WTC11 (cell line): ENCODE measurements around the gene KNOP1. TPM values are rescaled to one million over a fixed set of nuclear protein-coding genes. Genes with fewer than 3 reads are reported as not detected.

ENCODE experiments used
- ATAC-seq: fragments of 200-7000 bp; cut with Tn5 transposase; 2 replicates; pipeline ENCODE4 v1.10.0; 2021; ENCODE audit warnings: mild to moderate bottlenecking, moderate library complexity
- CTCF ChIA-PET: fragments of 300-600 bp; sonication (Branson Sonifier 250); formaldehyde crosslinking; loops from one replicate; lab custom pipeline; 2021; ENCODE audit warnings: antibody characterized with exemption; lab: Charles Lee
- POLR2A ChIA-PET: fragments of 350-600 bp; sonication (Branson Sonifier 250); formaldehyde crosslinking; loops from one replicate; lab custom pipeline; 2021; ENCODE audit warnings: antibody characterized with exemption; lab: Charles Lee
- DNase-seq: peaks from one replicate; pipeline ENCODE4 v3.0.0; 2021; ENCODE audit warnings: low spot score
- H3K27ac Mint-ChIP-seq: 2 replicates; pipeline ENCODE4 v1.8.0; 2021; ENCODE audit warnings: mixed read lengths
- H3K27me3 Mint-ChIP-seq: 2 replicates; pipeline ENCODE4 v1.8.0; 2021; ENCODE audit warnings: low read depth, mild to moderate bottlenecking, moderate library complexity, mixed read lengths
- H3K36me3 Mint-ChIP-seq: 2 replicates; pipeline ENCODE4 v1.8.0; 2021; ENCODE audit warnings: mixed read lengths
- H3K4me1 Mint-ChIP-seq: 2 replicates; pipeline ENCODE4 v1.8.0; 2022; ENCODE audit warnings: mixed read lengths
- H3K4me3 Mint-ChIP-seq: 2 replicates; pipeline ENCODE4 v1.8.0; 2021; ENCODE audit warnings: mild to moderate bottlenecking, moderate library complexity, mixed read lengths
- H3K9me3 Mint-ChIP-seq: 2 replicates; pipeline ENCODE4 v1.8.0; 2021; ENCODE audit warnings: mixed read lengths
- CBFB ChIP-seq: sonication (generic); formaldehyde crosslinking; IDR thresholded peaks from 2 replicates; pipeline ENCODE4 v1.8.1; 2022; ENCODE audit warnings: mild to moderate bottlenecking, low read depth, missing genetic modification reagents
- CREB1 ChIP-seq: sonication (generic); formaldehyde crosslinking; IDR thresholded peaks from 2 replicates; pipeline ENCODE4 v1.8.0; 2023; ENCODE audit warnings: mild to moderate bottlenecking, missing genetic modification reagents
- FOXK1 ChIP-seq: sonication (generic); formaldehyde crosslinking; IDR thresholded peaks from 2 replicates; pipeline ENCODE4 v1.8.0; 2022; ENCODE audit warnings: mild to moderate bottlenecking, moderate library complexity, missing genetic modification reagents
- HMGA2 ChIP-seq: fragments of 250-450 bp; sonication (Bioruptor Pico); IDR thresholded peaks from 2 replicates; pipeline ENCODE4 v1.4.0; 2021; ENCODE audit warnings: mild to moderate bottlenecking, moderate library complexity
- MYBL2 ChIP-seq: sonication (generic); formaldehyde crosslinking; IDR thresholded peaks from 2 replicates; pipeline ENCODE4 v1.8.1; 2023; ENCODE audit warnings: mild to moderate bottlenecking, moderate library complexity, missing genetic modification reagents
- NR1H2 ChIP-seq: sonication (generic); formaldehyde crosslinking; IDR thresholded peaks from 2 replicates; pipeline ENCODE4 v1.9.0; 2021; ENCODE audit warnings: mild to moderate bottlenecking, moderate library complexity, missing genetic modification reagents
- OVOL2 ChIP-seq: fragments of 250-450 bp; sonication (Bioruptor Pico); IDR thresholded peaks from 2 replicates; pipeline ENCODE4 v1.9.0; 2021; ENCODE audit warnings: mild to moderate bottlenecking, borderline replicate concordance
- SP1 ChIP-seq: sonication (generic); formaldehyde crosslinking; conservative IDR thresholded peaks from 2 replicates; pipeline ENCODE4 v1.8.1; 2022; ENCODE audit warnings: missing genetic modification reagents
- TEAD1 ChIP-seq: sonication (generic); formaldehyde crosslinking; IDR thresholded peaks from 2 replicates; pipeline ENCODE4 v1.8.0; 2022; ENCODE audit warnings: mild to moderate bottlenecking, missing genetic modification reagents
- TP53 ChIP-seq: sonication (generic); formaldehyde crosslinking; IDR thresholded peaks from 2 replicates; pipeline ENCODE4 v1.8.1; 2023; ENCODE audit warnings: mild to moderate bottlenecking, missing genetic modification reagents
- ZBTB21 ChIP-seq: sonication (generic); formaldehyde crosslinking; IDR thresholded peaks from 2 replicates; pipeline ENCODE4 v1.8.1; 2023; ENCODE audit warnings: mild to moderate bottlenecking, missing genetic modification reagents, borderline replicate concordance
- ZNF671 ChIP-seq: fragments of 250-450 bp; sonication (Bioruptor Pico); IDR thresholded peaks from 2 replicates; pipeline ENCODE4 v1.8.0; 2021; ENCODE audit warnings: mild to moderate bottlenecking
- total RNA-seq: library from RNA; stranded (reverse); gene quantifications from 3 replicates; pipeline ENCODE4 v1.2.3, GENCODE V29; 2021
- TF ChIP-seq, protein P1 (sequence below): sonication (generic); formaldehyde crosslinking; IDR thresholded peaks from 2 replicates; pipeline ENCODE4 v1.8.1; 2022; ENCODE audit warnings: low read depth, mild to moderate bottlenecking, moderate library complexity, missing genetic modification reagents, borderline replicate concordance
- TF ChIP-seq, protein P2 (sequence below): sonication (generic); formaldehyde crosslinking; IDR thresholded peaks from 2 replicates; pipeline ENCODE4 v1.8.0; 2022; ENCODE audit warnings: mild to moderate bottlenecking, missing genetic modification reagents
- TF ChIP-seq, protein P3 (sequence below): sonication (generic); formaldehyde crosslinking; IDR thresholded peaks from 2 replicates; pipeline ENCODE4 v1.8.1; 2023; ENCODE audit warnings: mild to moderate bottlenecking, missing genetic modification reagents
- TF ChIP-seq, protein P4 (sequence below): sonication (generic); formaldehyde crosslinking; IDR thresholded peaks from 2 replicates; pipeline ENCODE4 v1.8.0; 2023; ENCODE audit warnings: mild to moderate bottlenecking, missing genetic modification reagents
- TF ChIP-seq, protein P5 (sequence below): sonication (generic); formaldehyde crosslinking; IDR thresholded peaks from 2 replicates; pipeline ENCODE4 v1.8.0; 2022; ENCODE audit warnings: mild to moderate bottlenecking, missing genetic modification reagents
- TF ChIP-seq, protein P6 (sequence below): sonication (generic); formaldehyde crosslinking; IDR thresholded peaks from 2 replicates; pipeline ENCODE4 v1.8.1; 2022; ENCODE audit warnings: mild to moderate bottlenecking, missing genetic modification reagents, moderate library complexity, borderline replicate concordance
- TF ChIP-seq, protein P7 (sequence below): sonication (generic); formaldehyde crosslinking; conservative IDR thresholded peaks from 2 replicates; pipeline ENCODE4 v1.8.1; 2023; ENCODE audit warnings: mild to moderate bottlenecking, low read depth, missing genetic modification reagents, moderate library complexity
- TF ChIP-seq, protein P8 (sequence below): fragments of 250-450 bp; sonication (Bioruptor Pico); IDR thresholded peaks from 2 replicates; pipeline ENCODE4 v1.9.0; 2021; ENCODE audit warnings: mild to moderate bottlenecking, borderline replicate concordance

KNOP1 gene
- total RNA-seq, 1 experiment from 2014 or later, result 102 TPM

DNA sequence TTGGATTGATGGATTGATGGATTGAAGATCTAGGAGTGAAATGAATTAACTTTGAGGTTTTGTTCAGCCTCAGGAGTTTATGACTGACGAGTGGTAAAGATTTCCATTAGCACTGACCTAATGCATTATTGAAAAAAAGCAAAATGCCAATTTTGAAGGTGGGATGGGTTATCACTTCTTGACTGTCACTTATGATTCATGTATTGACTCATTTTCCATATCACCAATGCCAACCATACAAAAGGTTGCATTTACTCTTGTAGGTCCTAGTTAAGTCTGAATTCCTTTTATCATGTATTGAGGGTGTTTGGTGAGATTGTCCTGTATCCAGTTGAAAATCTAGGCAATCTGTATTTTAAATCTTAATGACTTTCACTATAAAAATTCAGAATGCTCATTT is 57.6 kb downstream of the KNOP1 start:
- H3K27ac Mint-ChIP-seq, result no peak overlapping the region
- H3K27me3 Mint-ChIP-seq, result peaks cover 9% of the 10 kb centered on the region
- no peak overlapping the region for H3K4me3 Mint-ChIP-seq
- H3K36me3 Mint-ChIP-seq, result peaks cover 53% of the 10 kb centered on the region
- POLR2A ChIA-PET, result no interaction called here
- H3K9me3 Mint-ChIP-seq, result peaks cover 20% of the 10 kb centered on the region
- CTCF ChIA-PET, result no interaction called here
- TF ChIP-seq CREB1 (CRISPR knock-in tag), result no peak
- no peak for TF ChIP-seq ZNF671 (CRISPR knock-in tag)
- TF ChIP-seq, protein P1, sequence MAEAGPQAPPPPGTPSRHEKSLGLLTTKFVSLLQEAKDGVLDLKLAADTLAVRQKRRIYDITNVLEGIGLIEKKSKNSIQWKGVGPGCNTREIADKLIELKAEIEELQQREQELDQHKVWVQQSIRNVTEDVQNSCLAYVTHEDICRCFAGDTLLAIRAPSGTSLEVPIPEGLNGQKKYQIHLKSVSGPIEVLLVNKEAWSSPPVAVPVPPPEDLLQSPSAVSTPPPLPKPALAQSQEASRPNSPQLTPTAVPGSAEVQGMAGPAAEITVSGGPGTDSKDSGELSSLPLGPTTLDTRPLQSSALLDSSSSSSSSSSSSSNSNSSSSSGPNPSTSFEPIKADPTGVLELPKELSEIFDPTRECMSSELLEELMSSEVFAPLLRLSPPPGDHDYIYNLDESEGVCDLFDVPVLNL (CRISPR knock-in tag), result no peak
- TF ChIP-seq MYBL2 (CRISPR knock-in tag), result no peak
- no peak for TF ChIP-seq TEAD1 (CRISPR knock-in tag)
- no peak for TF ChIP-seq SP1 (CRISPR knock-in tag)
- TF ChIP-seq TP53 (CRISPR knock-in tag), result no peak
- no peak for TF ChIP-seq OVOL2 (CRISPR knock-in tag)
- no peak for TF ChIP-seq CBFB
- TF ChIP-seq, protein P2, sequence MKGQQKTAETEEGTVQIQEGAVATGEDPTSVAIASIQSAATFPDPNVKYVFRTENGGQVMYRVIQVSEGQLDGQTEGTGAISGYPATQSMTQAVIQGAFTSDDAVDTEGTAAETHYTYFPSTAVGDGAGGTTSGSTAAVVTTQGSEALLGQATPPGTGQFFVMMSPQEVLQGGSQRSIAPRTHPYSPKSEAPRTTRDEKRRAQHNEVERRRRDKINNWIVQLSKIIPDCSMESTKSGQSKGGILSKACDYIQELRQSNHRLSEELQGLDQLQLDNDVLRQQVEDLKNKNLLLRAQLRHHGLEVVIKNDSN (CRISPR knock-in tag), result no peak
- TF ChIP-seq NR1H2 (CRISPR knock-in tag), result no peak
- TF ChIP-seq, protein P3, sequence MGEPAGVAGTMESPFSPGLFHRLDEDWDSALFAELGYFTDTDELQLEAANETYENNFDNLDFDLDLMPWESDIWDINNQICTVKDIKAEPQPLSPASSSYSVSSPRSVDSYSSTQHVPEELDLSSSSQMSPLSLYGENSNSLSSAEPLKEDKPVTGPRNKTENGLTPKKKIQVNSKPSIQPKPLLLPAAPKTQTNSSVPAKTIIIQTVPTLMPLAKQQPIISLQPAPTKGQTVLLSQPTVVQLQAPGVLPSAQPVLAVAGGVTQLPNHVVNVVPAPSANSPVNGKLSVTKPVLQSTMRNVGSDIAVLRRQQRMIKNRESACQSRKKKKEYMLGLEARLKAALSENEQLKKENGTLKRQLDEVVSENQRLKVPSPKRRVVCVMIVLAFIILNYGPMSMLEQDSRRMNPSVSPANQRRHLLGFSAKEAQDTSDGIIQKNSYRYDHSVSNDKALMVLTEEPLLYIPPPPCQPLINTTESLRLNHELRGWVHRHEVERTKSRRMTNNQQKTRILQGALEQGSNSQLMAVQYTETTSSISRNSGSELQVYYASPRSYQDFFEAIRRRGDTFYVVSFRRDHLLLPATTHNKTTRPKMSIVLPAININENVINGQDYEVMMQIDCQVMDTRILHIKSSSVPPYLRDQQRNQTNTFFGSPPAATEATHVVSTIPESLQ (CRISPR knock-in tag), result no peak
- TF ChIP-seq, protein P4, sequence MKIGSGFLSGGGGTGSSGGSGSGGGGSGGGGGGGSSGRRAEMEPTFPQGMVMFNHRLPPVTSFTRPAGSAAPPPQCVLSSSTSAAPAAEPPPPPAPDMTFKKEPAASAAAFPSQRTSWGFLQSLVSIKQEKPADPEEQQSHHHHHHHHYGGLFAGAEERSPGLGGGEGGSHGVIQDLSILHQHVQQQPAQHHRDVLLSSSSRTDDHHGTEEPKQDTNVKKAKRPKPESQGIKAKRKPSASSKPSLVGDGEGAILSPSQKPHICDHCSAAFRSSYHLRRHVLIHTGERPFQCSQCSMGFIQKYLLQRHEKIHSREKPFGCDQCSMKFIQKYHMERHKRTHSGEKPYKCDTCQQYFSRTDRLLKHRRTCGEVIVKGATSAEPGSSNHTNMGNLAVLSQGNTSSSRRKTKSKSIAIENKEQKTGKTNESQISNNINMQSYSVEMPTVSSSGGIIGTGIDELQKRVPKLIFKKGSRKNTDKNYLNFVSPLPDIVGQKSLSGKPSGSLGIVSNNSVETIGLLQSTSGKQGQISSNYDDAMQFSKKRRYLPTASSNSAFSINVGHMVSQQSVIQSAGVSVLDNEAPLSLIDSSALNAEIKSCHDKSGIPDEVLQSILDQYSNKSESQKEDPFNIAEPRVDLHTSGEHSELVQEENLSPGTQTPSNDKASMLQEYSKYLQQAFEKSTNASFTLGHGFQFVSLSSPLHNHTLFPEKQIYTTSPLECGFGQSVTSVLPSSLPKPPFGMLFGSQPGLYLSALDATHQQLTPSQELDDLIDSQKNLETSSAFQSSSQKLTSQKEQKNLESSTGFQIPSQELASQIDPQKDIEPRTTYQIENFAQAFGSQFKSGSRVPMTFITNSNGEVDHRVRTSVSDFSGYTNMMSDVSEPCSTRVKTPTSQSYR (CRISPR knock-in tag), result no peak
- TF ChIP-seq, protein P5, sequence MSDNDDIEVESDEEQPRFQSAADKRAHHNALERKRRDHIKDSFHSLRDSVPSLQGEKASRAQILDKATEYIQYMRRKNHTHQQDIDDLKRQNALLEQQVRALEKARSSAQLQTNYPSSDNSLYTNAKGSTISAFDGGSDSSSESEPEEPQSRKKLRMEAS (CRISPR knock-in tag), result no peak
- TF ChIP-seq HMGA2 (CRISPR knock-in tag), result no peak
- TF ChIP-seq, protein P6, sequence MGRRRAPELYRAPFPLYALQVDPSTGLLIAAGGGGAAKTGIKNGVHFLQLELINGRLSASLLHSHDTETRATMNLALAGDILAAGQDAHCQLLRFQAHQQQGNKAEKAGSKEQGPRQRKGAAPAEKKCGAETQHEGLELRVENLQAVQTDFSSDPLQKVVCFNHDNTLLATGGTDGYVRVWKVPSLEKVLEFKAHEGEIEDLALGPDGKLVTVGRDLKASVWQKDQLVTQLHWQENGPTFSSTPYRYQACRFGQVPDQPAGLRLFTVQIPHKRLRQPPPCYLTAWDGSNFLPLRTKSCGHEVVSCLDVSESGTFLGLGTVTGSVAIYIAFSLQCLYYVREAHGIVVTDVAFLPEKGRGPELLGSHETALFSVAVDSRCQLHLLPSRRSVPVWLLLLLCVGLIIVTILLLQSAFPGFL (CRISPR knock-in tag), result no peak
- no peak for TF ChIP-seq FOXK1
- DNase-seq, result no peak
- ATAC-seq, result no peak
- no peaks in the 10 kb centered on the region for H3K4me1 Mint-ChIP-seq

DNA sequence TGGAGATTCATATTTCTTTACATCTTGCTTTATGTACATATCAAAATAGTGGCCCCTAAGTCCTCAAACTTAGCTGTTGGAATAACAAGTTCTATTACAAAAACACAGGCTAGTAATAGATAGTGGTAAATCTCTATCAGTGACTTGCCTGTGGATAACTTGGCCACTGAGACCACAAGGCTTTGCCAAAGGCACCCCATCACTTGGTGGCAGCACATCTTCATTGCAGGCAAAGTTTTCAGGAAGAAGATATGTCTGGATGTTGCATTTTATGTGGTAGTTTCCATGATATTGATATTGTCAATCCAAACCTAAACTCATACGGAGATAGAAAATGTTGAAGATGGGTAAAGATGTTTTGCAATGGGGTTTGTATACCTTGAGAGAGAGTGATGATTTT is 58.5 kb downstream of the KNOP1 start:
- no peak for DNase-seq
- Mint-ChIP-seq H3K4me3 (no peak overlapping the region), H3K27ac (no peak overlapping the region), H3K36me3 (peaks cover 49% of the 10 kb centered on the region), H3K4me1 (no peaks in the 10 kb centered on the region), H3K27me3 (peaks cover 9% of the 10 kb centered on the region), H3K9me3 (peaks cover 16% of the 10 kb centered on the region)
- no peak for ATAC-seq
- CTCF ChIA-PET, result interaction anchor here (0.6 kb wide), 1 partner anchor 11 kb away, joined by 3 read pairs; no protein-coding TSS in a partner anchor
- POLR2A ChIA-PET, result no interaction called here
- TF ChIP-seq, protein P7, sequence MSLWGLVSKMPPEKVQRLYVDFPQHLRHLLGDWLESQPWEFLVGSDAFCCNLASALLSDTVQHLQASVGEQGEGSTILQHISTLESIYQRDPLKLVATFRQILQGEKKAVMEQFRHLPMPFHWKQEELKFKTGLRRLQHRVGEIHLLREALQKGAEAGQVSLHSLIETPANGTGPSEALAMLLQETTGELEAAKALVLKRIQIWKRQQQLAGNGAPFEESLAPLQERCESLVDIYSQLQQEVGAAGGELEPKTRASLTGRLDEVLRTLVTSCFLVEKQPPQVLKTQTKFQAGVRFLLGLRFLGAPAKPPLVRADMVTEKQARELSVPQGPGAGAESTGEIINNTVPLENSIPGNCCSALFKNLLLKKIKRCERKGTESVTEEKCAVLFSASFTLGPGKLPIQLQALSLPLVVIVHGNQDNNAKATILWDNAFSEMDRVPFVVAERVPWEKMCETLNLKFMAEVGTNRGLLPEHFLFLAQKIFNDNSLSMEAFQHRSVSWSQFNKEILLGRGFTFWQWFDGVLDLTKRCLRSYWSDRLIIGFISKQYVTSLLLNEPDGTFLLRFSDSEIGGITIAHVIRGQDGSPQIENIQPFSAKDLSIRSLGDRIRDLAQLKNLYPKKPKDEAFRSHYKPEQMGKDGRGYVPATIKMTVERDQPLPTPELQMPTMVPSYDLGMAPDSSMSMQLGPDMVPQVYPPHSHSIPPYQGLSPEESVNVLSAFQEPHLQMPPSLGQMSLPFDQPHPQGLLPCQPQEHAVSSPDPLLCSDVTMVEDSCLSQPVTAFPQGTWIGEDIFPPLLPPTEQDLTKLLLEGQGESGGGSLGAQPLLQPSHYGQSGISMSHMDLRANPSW (CRISPR knock-in tag), result no peak
- TF ChIP-seq, protein P8, sequence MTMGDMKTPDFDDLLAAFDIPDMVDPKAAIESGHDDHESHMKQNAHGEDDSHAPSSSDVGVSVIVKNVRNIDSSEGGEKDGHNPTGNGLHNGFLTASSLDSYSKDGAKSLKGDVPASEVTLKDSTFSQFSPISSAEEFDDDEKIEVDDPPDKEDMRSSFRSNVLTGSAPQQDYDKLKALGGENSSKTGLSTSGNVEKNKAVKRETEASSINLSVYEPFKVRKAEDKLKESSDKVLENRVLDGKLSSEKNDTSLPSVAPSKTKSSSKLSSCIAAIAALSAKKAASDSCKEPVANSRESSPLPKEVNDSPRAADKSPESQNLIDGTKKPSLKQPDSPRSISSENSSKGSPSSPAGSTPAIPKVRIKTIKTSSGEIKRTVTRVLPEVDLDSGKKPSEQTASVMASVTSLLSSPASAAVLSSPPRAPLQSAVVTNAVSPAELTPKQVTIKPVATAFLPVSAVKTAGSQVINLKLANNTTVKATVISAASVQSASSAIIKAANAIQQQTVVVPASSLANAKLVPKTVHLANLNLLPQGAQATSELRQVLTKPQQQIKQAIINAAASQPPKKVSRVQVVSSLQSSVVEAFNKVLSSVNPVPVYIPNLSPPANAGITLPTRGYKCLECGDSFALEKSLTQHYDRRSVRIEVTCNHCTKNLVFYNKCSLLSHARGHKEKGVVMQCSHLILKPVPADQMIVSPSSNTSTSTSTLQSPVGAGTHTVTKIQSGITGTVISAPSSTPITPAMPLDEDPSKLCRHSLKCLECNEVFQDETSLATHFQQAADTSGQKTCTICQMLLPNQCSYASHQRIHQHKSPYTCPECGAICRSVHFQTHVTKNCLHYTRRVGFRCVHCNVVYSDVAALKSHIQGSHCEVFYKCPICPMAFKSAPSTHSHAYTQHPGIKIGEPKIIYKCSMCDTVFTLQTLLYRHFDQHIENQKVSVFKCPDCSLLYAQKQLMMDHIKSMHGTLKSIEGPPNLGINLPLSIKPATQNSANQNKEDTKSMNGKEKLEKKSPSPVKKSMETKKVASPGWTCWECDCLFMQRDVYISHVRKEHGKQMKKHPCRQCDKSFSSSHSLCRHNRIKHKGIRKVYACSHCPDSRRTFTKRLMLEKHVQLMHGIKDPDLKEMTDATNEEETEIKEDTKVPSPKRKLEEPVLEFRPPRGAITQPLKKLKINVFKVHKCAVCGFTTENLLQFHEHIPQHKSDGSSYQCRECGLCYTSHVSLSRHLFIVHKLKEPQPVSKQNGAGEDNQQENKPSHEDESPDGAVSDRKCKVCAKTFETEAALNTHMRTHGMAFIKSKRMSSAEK (CRISPR knock-in tag), result no peak
- TF ChIP-seq ZBTB21 (CRISPR knock-in tag), result no peak
